GM12892 (cell line): Measurements from ENCODE around the gene KCNIP1.

Experiments
- POLR2A ChIP-seq: IDR thresholded peaks from 2 replicates; pipeline ENCODE4 v1.6.1; 2011; ENCODE audit warnings: low read depth, low read length, control low read depth
- POLR2AphosphoS5 ChIP-seq: IDR thresholded peaks from 2 replicates; pipeline ENCODE4 v1.6.1; 2011; ENCODE audit warnings: low read depth, low read length, control low read depth

DNA sequence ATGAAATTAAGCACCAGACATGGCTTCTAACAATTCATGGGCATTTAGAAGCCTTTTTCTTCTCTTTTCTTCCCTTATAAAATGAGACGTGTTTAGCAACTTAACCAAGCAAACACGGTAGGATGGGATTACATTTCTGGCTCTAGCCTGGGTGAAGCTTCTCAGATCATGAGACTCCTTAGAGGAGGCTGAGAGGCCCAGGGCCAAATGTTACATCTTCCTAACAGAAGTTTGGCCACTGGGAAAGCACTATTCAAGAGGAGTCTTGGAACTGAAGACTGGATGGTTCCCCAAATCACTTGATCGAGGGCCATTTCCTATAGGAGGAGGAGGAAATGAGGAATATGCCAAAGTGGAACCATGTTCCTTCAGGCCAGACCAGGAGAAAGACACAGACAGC lies 281.6 kb downstream of the KCNIP1 start:
- TF ChIP-seq POLR2A (no peak), POLR2AphosphoS5 (no peak)
